Activated T-cell treated with anti-CD3 and anti-CD28 coated beads, Interleukin-2, amount 50 U/mL, for 4 hours (primary cell): ENCODE results near the gene AGPAT2. TPM values are rescaled to one million over a fixed set of nuclear protein-coding genes. Genes with fewer than 3 reads are reported as not detected.

ENCODE experiments used
- ATAC-seq, 2 donors: fragments of 200-7000 bp; cut with Tn5 transposase; one replicate each; pipeline ENCODE4 v1.10.0; 2021
- DNase-seq: peaks from one replicate; pipeline ENCODE4 v3.0.0-alpha.2; 2020
- H3K27me3 Mint-ChIP-seq: one replicate; pipeline ENCODE4 v1.8.0; 2021; ENCODE audit warnings: low read depth, mixed read lengths
- H3K36me3 Mint-ChIP-seq: one replicate; pipeline ENCODE4 v1.8.0; 2022; ENCODE audit warnings: mixed read lengths; ENCODE audit not compliant: insufficient read depth
- H3K4me1 Mint-ChIP-seq: one replicate; pipeline ENCODE4 v1.8.0; 2021; ENCODE audit warnings: low read depth, mixed read lengths
- H3K4me3 Mint-ChIP-seq: one replicate; pipeline ENCODE4 v1.8.0; 2021; ENCODE audit warnings: mild to moderate bottlenecking, moderate library complexity, mixed read lengths
- H3K9me3 Mint-ChIP-seq: one replicate; pipeline ENCODE4 v1.8.0; 2021; ENCODE audit warnings: mixed read lengths
- total RNA-seq, 3 donors: library from RNA; stranded (reverse); gene quantifications; one replicate each; pipeline ENCODE4 v1.2.1, GENCODE V29; 2021

AGPAT2 gene
- total RNA-seq, 3 donors from 2014 or later: 11.4 to 14.3 (median 11.7) TPM

- no peak for DNase-seq
- Mint-ChIP-seq H3K36me3 (no peaks in the 10 kb centered on the region), H3K27me3 (peaks cover 58% of the 10 kb centered on the region)
Measured at GRCh38 chr9:136653323-136654079, 33.8 kb downstream of the AGPAT2 start.

GRCh38 chr9:136651860-136652259 lies 35.4 kb downstream of the AGPAT2 start:
- H3K36me3 Mint-ChIP-seq: no peaks in the 10 kb centered on the region
- no peak overlapping the region for H3K4me3 Mint-ChIP-seq
- H3K27me3 Mint-ChIP-seq: peaks cover 53% of the 10 kb centered on the region
- H3K9me3 Mint-ChIP-seq: no peaks in the 10 kb centered on the region
- ATAC-seq: no peak
- H3K4me1 Mint-ChIP-seq: peaks cover 6% of the 10 kb centered on the region
- DNase-seq: no peak

More at GRCh38 chr9:136653323-136654079, 33.8 kb downstream of the AGPAT2 start:
- Mint-ChIP-seq H3K9me3 (no peaks in the 10 kb centered on the region), H3K4me3 (no peak overlapping the region), H3K4me1 (peaks cover 11% of the 10 kb centered on the region)
- no peak for ATAC-seq

- Mint-ChIP-seq H3K4me1 (no peaks in the 10 kb centered on the region), H3K4me3 (no peak overlapping the region), H3K36me3 (no peaks in the 10 kb centered on the region), H3K9me3 (no peaks in the 10 kb centered on the region), H3K27me3 (peaks cover 49% of the 10 kb centered on the region)
- no peak for DNase-seq
- no peak for ATAC-seq
Measured at GRCh38 chr9:136650648-136651047, 36.6 kb downstream of the AGPAT2 start.

GRCh38 chr9:136650021-136650420 lies 37.2 kb downstream of the AGPAT2 start:
- H3K36me3 Mint-ChIP-seq: no peaks in the 10 kb centered on the region
- H3K4me3 Mint-ChIP-seq: no peak overlapping the region
- H3K9me3 Mint-ChIP-seq: no peaks in the 10 kb centered on the region
- H3K4me1 Mint-ChIP-seq: no peaks in the 10 kb centered on the region
- ATAC-seq (no peak), DNase-seq (no peak)
- peaks cover 46% of the 10 kb centered on the region for H3K27me3 Mint-ChIP-seq

- no peak for DNase-seq
- Mint-ChIP-seq H3K4me3 (no peak overlapping the region), H3K9me3 (no peaks in the 10 kb centered on the region)
Measured at GRCh38 chr9:136648751-136649150, 38.5 kb downstream of the AGPAT2 start.

GRCh38 chr9:136646827-136647711 lies 40.2 kb downstream of the AGPAT2 start:
- Mint-ChIP-seq H3K4me1 (peaks cover 3% of the 10 kb centered on the region), H3K36me3 (no peaks in the 10 kb centered on the region), H3K4me3 (no peak overlapping the region), H3K27me3 (peaks cover 46% of the 10 kb centered on the region), H3K9me3 (no peaks in the 10 kb centered on the region)
- ATAC-seq (no peak), DNase-seq (no peak)

More at GRCh38 chr9:136648751-136649150, 38.5 kb downstream of the AGPAT2 start:
- Mint-ChIP-seq H3K27me3 (peaks cover 47% of the 10 kb centered on the region), H3K36me3 (no peaks in the 10 kb centered on the region), H3K4me1 (peaks cover 3% of the 10 kb centered on the region)
- ATAC-seq: no peak

- ATAC-seq (no peak), DNase-seq (no peak)
- Mint-ChIP-seq H3K4me3 (no peak overlapping the region), H3K27me3 (peaks cover 43% of the 10 kb centered on the region), H3K9me3 (no peaks in the 10 kb centered on the region), H3K36me3 (no peaks in the 10 kb centered on the region), H3K4me1 (peaks cover 3% of the 10 kb centered on the region)
Measured at GRCh38 chr9:136645903-136646754, 41.1 kb downstream of the AGPAT2 start.

- DNase-seq (no peak), ATAC-seq (no peak)
- no peaks in the 10 kb centered on the region for H3K9me3 Mint-ChIP-seq
- H3K27me3 Mint-ChIP-seq: peaks cover 43% of the 10 kb centered on the region
- no peaks in the 10 kb centered on the region for H3K36me3 Mint-ChIP-seq
- H3K4me3 Mint-ChIP-seq: no peak overlapping the region
- peaks cover 3% of the 10 kb centered on the region for H3K4me1 Mint-ChIP-seq
Measured at GRCh38 chr9:136645352-136645902, 41.8 kb downstream of the AGPAT2 start.

- Mint-ChIP-seq H3K4me3 (no peak overlapping the region), H3K9me3 (no peaks in the 10 kb centered on the region), H3K27me3 (peaks cover 43% of the 10 kb centered on the region), H3K36me3 (no peaks in the 10 kb centered on the region), H3K4me1 (peaks cover 3% of the 10 kb centered on the region)
- peak; percentile 65 for DNase-seq
- peak; percentile 99 for ATAC-seq
Measured at GRCh38 chr9:136644593-136645351, 42.5 kb downstream of the AGPAT2 start.

GRCh38 chr9:136644343-136644592 lies 43.0 kb downstream of the AGPAT2 start:
- peaks cover 43% of the 10 kb centered on the region for H3K27me3 Mint-ChIP-seq
- peak in 1 of 2 donors; percentile 9 for ATAC-seq
- no peaks in the 10 kb centered on the region for H3K9me3 Mint-ChIP-seq
- H3K36me3 Mint-ChIP-seq: no peaks in the 10 kb centered on the region
- no peak for DNase-seq
- H3K4me1 Mint-ChIP-seq: peaks cover 3% of the 10 kb centered on the region
- H3K4me3 Mint-ChIP-seq: no peak overlapping the region

GRCh38 chr9:136643596-136644342 lies 43.5 kb downstream of the AGPAT2 start:
- Mint-ChIP-seq H3K36me3 (no peaks in the 10 kb centered on the region), H3K9me3 (no peaks in the 10 kb centered on the region), H3K4me1 (peaks cover 3% of the 10 kb centered on the region), H3K4me3 (no peak overlapping the region), H3K27me3 (peaks cover 40% of the 10 kb centered on the region)
- DNase-seq (no peak), ATAC-seq (no peak)

GRCh38 chr9:136642439-136642921 lies 44.8 kb downstream of the AGPAT2 start:
- Mint-ChIP-seq H3K4me3 (no peak overlapping the region), H3K27me3 (peaks cover 33% of the 10 kb centered on the region), H3K4me1 (peaks cover 3% of the 10 kb centered on the region), H3K36me3 (no peaks in the 10 kb centered on the region), H3K9me3 (no peaks in the 10 kb centered on the region)
- ATAC-seq (no peak), DNase-seq (no peak)
